Aorta (tissue), 5 donors: Measurements from ENCODE around the gene SEC22C. TPM values are rescaled to one million over a fixed set of nuclear protein-coding genes. Genes with fewer than 3 reads are reported as not detected.
"Not testable (repeated sequence)": the region's sequence is repeated elsewhere in the genome, so short reads cannot be mapped to it uniquely, and the experiment has no call there.

ENCODE experiments used
- ATAC-seq: fragments of 200-7000 bp; cut with Tn5 transposase; one replicate; pipeline ENCODE4 v1.9.1; 2022; ENCODE audit warnings: moderate library complexity; ENCODE audit not compliant: low FRiP score
- DNase-seq, 2 donors: peaks; one replicate each; pipeline ENCODE4 v3.0.0-alpha.2; 2020
- H3K27ac ChIP-seq, 2 donors: one replicate each; pipeline ENCODE4 v1.5.1; 2013; ENCODE audit warnings: low read length in 2 of 2, mild to moderate bottlenecking in 2 of 2, moderate library complexity in 2 of 2, control low read depth in 1 of 2, inconsistent platforms in 1 of 2, low read depth in 1 of 2
- H3K27me3 ChIP-seq, 2 donors: one replicate each; pipeline ENCODE4 v1.6.1; 2013; ENCODE audit warnings: control low read depth in 1 of 2, low read length in 1 of 2, mild to moderate bottlenecking in 1 of 2, moderate library complexity in 1 of 2; ENCODE audit not compliant: insufficient read depth in 2 of 2, control insufficient read depth in 1 of 2
- H3K36me3 ChIP-seq, 2 donors: one replicate each; pipeline ENCODE4 v1.6.1; 2013; ENCODE audit warnings: control low read depth in 1 of 2, low read length in 1 of 2, mild to moderate bottlenecking in 1 of 2; ENCODE audit not compliant: insufficient read depth in 2 of 2, control insufficient read depth in 1 of 2
- H3K4me1 ChIP-seq, 2 donors: one replicate each; pipeline ENCODE4 v1.6.1; 2013; ENCODE audit warnings: low read length in 2 of 2, control low read depth in 1 of 2, mild to moderate bottlenecking in 1 of 2, moderate library complexity in 1 of 2; ENCODE audit not compliant: insufficient read depth in 2 of 2, control insufficient read depth in 1 of 2
- H3K4me3 ChIP-seq, 2 donors: one replicate each; pipeline ENCODE4 v1.5.1; 2013; ENCODE audit warnings: low read length in 2 of 2, control low read depth in 1 of 2, mild to moderate bottlenecking in 1 of 2
- H3K9me3 ChIP-seq: one replicate; pipeline ENCODE4 v1.6.1; 2013; ENCODE audit warnings: mild to moderate bottlenecking, low read length; ENCODE audit not compliant: control insufficient read depth
- WGBS, 2 donors: extraction: QIAGEN DNeasy Blood & Tissue Kit; methylation state at CpG; one replicate each; pipeline ENCODE4 v1.1.7; 2013; 5-methylcytosine and 5-hydroxymethylcytosine counted together
- intact Hi-C, 2 donors: fragments of 100-400 bp; cut with DNase I; formaldehyde crosslinking; loops; one replicate each; pipeline versions ENCODE4 v1.14.2 to v1.15.0; 2022
- polyA plus RNA-seq, 2 donors: library from polyadenylated mRNA; stranded (reverse); fragments of 200-250 nt; gene quantifications; one replicate each; pipeline ENCODE4 v1.2.3, GENCODE V29; 2013
- total RNA-seq, 2 donors: library from RNA; stranded (reverse); fragmentation: NEBNext Ultra II Directional; extraction: Animal tissue kit (Norgen Biotek cat#: 25700); gene quantifications; one replicate each; pipeline ENCODE4 v1.2.1, GENCODE V29; 2021
- donor health status: healthy with polysubstance abuse.
- donor health status: Bipolar disorder and iron deficiency.
- donor health status: DM: no; HTN: no; CAD: no.
- donor health status: DM: no; HTN: no; CAD: no.
- donor health status: DM: yes; HTN: yes; CAD: no.

SEC22C gene
- total and polyA plus RNA-seq, 4 donors, result 43.6 to 58.6 (median 50.5) TPM

DNA sequence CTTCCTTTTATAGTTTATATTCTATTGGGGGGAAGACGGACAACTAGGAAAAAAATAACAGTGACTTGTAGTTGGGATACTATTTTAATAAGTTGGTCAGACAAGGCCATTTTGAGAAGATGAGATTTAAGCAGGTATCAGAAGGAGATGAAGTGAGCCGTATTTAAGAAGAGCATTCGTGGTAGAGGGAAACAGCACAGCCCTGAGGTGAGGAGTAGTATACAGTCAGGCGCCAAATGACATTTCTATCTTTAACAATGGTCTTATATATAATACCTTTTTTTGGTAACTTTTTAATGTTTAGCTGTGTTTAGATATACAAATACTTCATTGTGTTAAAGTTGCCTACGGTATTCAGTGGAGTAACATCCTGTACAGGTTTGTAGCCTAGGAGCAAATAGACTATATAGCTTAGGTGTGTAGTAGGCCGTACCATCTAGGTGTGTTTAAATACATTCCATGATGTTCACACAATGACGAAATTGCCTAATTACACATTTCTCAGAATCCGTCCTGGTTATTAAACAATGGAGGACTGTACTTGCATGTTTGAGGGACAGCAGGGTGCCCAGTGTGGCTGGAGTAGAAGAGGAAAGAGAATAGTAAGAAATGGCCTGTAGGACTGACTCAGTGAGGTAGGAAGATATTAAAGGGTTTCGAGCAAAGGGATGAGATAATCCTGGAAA lies 20.3 kb upstream of the SEC22C start:
- Histone ChIP-seq H3K27me3 (no peaks in the 10 kb centered on the region), H3K36me3 (no peaks in the 10 kb centered on the region), H3K27ac (peak overlapping the region in 1 of 2 donors; percentile 25), H3K4me1 (peaks cover 2% of the 10 kb centered on the region in 2 donors), H3K9me3 (no peaks in the 10 kb centered on the region), H3K4me3 (peak overlapping the region; percentile 62 to 73)
- intact Hi-C loops, result loop anchor here in 1 of 2 donors (5.0 kb wide), 2 partner anchors 50 to 145 kb away; partner anchors contain the start of gene ZBTB47
- 44 to 46% methylated on average over 9 of the region's 9 CpGs for whole genome bisulfite sequencing, 2 donors
- DNase-seq (no peak), ATAC-seq (no peak)

DNA sequence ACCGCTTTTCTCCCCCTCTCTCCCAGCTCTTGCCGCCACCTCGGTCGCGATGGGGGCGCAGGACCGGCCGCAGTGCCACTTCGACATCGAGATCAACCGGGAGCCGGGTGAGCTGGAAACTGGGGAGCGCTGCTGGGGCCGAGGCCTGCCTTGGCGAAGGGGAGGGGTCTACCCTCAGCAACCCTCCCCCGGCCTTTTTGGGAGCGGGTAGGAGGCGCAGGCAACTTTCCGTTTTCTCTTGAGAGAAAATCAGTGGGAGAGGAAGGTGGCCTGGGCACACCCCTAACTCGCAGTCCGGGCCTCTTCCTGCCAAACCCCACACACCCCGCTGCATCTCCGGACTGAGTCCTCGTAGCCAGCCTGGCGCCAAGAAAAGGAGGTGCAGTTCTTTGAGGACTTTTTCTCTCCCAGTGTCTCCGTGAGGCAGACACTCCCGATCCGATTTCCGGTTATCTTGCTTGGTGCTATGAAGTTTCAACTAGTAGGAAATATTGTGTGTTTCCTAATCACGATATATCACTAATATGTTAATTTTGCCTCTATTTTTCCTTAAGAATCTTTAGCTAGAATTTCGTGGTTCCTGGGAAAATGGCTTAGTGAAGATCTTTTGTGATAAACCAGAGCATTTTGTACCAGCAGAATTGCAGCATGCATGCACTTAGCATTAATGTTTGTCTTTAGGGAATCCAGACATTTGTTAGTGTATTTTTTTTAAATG lies 19.4 kb upstream of the SEC22C start:
- 0 to 1% methylated on average over 18 to 31 of the region's 31 CpGs for WGBS, 2 donors
- Histone ChIP-seq H3K9me3 (no peaks in the 10 kb centered on the region), H3K36me3 (no peaks in the 10 kb centered on the region), H3K27me3 (no peaks in the 10 kb centered on the region), H3K4me3 (peak overlapping the region; percentile 62 to 73), H3K27ac (peak overlapping the region; percentile 50 to 60), H3K4me1 (peaks cover 2% of the 10 kb centered on the region in 2 donors)
- DNase-seq (peak; percentile 75 to 85), ATAC-seq (peak; percentile 75)
- intact Hi-C loops, result loop anchor here in 1 of 2 donors (5.0 kb wide), 2 partner anchors 51 to 146 kb away; partner anchors contain the start of gene ZBTB47

DNA sequence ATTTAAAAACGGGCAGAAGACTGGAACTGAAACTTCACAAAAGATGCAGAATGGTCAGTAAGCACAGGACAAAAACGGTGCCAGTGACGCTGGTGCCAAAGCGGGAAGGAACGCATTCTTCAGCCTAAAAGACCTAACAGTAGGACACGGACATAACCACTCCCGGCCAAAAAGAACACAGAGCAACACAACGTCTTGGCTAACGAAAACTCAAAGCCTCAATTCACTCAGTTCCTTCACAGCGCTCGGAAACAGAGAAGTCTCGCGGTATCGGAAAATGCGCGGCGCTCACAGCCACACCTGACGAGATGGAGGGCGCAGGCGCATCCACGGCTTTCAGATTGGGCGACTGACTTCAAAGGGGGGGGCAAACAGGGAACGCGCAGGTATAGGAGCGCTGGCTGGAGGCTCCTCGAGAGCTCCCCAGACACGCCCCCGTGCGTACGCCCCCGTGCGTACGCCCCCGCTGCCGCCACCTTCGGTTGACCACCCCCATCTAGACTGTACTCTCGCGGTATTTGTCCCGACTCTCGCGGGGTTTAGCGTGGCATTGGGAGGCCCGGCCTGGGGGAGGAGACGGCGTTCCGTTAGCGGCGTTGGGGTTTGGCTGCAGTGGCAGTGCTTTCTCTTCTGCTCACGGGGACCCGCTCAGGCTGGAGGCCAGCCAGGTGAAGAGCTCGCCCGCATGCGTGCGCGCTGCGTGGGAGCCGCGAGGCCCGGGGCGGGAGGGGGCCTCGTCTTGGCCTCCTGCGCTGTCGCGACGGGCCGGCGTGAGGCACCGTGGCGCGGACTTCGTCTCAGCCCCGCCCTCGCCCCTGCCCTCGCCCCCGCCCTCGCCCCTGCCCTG lies 18.6 kb upstream of the SEC22C start, which contains the start of gene NKTR:
TSS of gene NKTR (plus strand) at position 576 of the 847 bp plus-strand sequence. CDS start 321 bp downstream, outside the sequence.
- Histone ChIP-seq H3K9me3 (no peaks in the 10 kb centered on the region), H3K27ac (peak within 1 kb of the TSS; percentile 65 to 95), H3K27me3 (no peaks in the 10 kb centered on the region), H3K4me1 (peaks cover 0 to 2% of the 10 kb centered on the region in 2 donors), H3K4me3 (peak within 1 kb of the TSS; percentile 62 to 73), H3K36me3 (no peaks in the 10 kb centered on the region)
- intact Hi-C loops, result loop anchor here in 1 of 2 donors (5.0 kb wide), 2 partner anchors 52 to 147 kb away; partner anchors contain the start of gene ZBTB47
- ATAC-seq (peak; percentile 98), DNase-seq (peak; percentile 97 to 99)
- WGBS, 2 donors, result 0% methylated on average over 63 to 76 of the region's 76 CpGs

DNA sequence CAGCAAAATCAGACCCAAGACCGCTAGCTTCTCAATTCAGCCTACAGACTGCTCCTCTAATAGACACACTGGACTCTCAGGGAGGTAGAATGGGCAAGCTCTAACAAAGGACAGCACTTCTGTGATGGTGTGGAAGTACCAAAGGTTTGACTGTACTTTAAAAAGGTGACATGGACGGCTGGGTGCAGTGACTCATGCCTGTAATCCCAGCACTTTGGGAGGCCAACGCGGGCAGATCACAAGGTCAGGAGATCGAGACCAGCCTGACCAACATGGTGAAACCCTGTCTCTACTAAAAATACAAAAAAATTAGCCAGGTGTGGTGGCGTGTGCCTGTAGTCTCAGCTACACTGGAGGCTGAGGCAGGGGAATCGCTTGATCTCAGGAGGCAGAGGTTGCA lies 15.3 kb upstream of the SEC22C start:
- 95 to 97% methylated on average over 7 of the region's 7 CpGs for WGBS, 2 donors
- DNase-seq, H3K4me3 ChIP-seq, intact Hi-C loops, H3K4me1 ChIP-seq, H3K27me3 ChIP-seq, H3K27ac ChIP-seq, ATAC-seq, H3K9me3 ChIP-seq, H3K36me3 ChIP-seq: not testable (repeated sequence)

DNA sequence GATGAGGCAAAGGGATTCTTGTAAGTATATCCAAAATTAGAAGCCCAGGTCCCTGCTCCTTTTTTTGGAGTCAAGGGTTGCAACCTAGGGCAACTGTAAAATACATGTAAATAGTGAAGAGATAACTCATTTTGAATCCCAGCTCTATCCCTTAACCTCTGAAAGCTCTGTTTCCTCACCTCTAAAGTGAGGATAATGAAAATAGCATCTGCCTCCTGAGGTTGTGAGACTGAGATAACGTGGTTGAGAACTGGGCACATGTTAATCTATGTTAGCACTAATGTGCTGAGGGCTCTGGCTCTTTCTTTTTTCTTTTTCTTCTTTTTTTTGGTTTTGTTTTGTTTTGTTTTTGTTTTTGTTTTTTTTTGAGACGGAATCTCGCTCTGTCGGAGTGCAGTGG lies 13.9 kb upstream of the SEC22C start:
- Histone ChIP-seq H3K36me3 (peaks cover 2 to 3% of the 10 kb centered on the region in 2 donors), H3K27ac (no peak overlapping the region), H3K4me3 (no peak overlapping the region), H3K9me3 (no peaks in the 10 kb centered on the region), H3K4me1 (no peaks in the 10 kb centered on the region), H3K27me3 (no peaks in the 10 kb centered on the region)
- 94 to 95% methylated on average over 4 of the region's 4 CpGs for WGBS, 2 donors
- ATAC-seq (no peak), DNase-seq (no peak)
- intact Hi-C loops, result no loop called here

DNA sequence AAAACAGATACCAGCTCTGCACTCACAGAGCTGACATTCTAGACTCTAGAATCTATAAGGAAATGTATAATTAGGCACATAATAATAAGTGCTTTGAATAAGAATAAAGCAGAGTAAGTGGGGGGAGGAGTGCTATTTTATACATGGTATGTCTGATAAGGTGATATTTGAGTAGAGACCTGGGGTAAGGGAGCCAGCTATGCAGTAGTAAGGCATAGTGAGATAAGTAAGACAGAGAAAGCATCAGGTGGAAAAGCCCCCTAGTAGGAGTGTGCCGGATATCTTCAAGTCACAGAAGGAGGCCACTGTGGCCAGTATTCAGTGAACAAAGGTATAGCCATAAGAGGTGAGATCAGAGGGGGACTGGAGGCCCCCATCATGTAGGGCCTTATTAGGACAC lies 11.9 kb upstream of the SEC22C start:
- Histone ChIP-seq H3K4me3 (no peak overlapping the region), H3K4me1 (no peaks in the 10 kb centered on the region), H3K27me3 (no peaks in the 10 kb centered on the region), H3K9me3 (no peaks in the 10 kb centered on the region), H3K36me3 (peaks cover 2 to 3% of the 10 kb centered on the region in 2 donors), H3K27ac (no peak overlapping the region)
- 96% methylated on average over 1 of the region's 1 CpG for whole genome bisulfite sequencing, 2 donors
- intact Hi-C loops, result no loop called here
- DNase-seq, result no peak
- ATAC-seq, result no peak

DNA sequence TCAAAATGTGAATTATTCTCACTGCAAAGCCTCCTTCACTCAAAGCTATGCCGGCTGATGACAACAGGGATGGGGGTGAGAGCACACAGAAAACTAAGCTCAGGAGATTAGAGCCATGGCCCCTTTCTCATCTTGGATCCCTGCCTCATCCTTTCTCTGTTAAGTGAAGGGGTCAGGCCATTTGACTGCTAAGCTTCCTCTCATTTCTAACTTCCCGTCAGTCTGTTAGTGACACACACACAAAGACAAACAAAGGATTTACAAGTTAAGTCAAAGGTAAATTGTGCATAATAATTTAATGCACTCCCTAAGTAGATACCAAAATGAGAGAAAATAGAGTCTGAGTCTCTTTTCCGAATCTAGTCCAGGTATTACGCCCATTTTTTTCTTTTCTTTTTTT lies 10.0 kb upstream of the SEC22C start:
- Histone ChIP-seq H3K27me3 (no peaks in the 10 kb centered on the region), H3K4me3 (no peak overlapping the region), H3K27ac (peak overlapping the region in 1 of 2 donors; percentile 23), H3K36me3 (peaks cover 2 to 3% of the 10 kb centered on the region in 2 donors), H3K9me3 (no peaks in the 10 kb centered on the region), H3K4me1 (no peaks in the 10 kb centered on the region)
- intact Hi-C loops, result no loop called here
- DNase-seq (no peak), ATAC-seq (no peak)
- 75 to 83% methylated on average over 4 of the region's 4 CpGs for WGBS, 2 donors

DNA sequence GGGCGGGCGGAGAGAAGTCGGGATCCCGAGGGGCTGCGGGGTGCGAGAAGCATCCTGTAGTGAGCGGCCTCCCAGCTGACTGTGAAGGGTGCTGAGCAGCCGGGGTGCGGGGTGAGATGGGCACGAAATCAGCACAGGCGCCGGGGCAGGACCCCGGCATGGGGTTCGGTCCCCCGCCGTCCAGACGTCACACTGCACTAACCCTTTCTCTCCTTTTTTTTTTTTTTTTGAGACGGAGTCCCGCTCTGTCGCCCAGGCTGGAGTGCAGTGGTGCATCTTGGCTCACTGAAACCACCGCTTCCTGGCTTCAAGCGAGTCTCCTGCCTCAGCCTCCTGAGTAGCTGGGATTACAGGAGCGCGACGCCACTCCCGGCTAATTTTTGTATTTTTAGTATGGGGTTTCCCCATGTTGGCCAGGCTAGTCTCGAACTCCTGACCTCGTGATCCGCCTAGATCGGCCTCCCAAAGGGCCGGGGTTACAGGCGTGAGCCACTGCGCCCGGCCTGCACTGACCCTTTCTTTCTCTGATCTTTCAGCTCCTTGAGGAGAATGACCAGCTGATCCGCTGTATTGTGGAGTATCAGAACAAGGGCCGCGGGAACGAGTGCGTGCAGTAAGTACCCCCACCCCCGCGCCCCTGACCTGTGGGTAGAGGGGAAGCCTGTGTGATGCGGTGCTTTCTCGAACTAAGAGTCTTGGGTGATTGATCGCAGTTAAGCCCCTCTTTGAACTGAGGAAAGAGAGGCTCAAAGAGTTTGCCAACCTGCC lies 9.4 kb upstream of the SEC22C start:
- intact Hi-C loops, result no loop called here
- H3K36me3 ChIP-seq, result peaks cover 2 to 3% of the 10 kb centered on the region in 2 donors
- no peaks in the 10 kb centered on the region for H3K27me3 ChIP-seq
- ATAC-seq (peak; percentile 56), DNase-seq (peak in 1 of 2 donors; percentile 48)
- peak overlapping the region; percentile 37 to 51 for H3K4me3 ChIP-seq
- H3K27ac ChIP-seq, result peak overlapping the region in 1 of 2 donors; percentile 23
- 8% methylated on average over 38 to 44 of the region's 44 CpGs for WGBS, 2 donors
- H3K9me3 ChIP-seq, result no peaks in the 10 kb centered on the region
- no peaks in the 10 kb centered on the region for H3K4me1 ChIP-seq
